ENCODE measurements around the gene GRP. TPM values are rescaled to one million over a fixed set of nuclear protein-coding genes. Genes with fewer than 3 reads are reported as not detected.

Gene GRP
- total RNA-seq, 4 donors from 2014 or later, result not detected

DNA sequence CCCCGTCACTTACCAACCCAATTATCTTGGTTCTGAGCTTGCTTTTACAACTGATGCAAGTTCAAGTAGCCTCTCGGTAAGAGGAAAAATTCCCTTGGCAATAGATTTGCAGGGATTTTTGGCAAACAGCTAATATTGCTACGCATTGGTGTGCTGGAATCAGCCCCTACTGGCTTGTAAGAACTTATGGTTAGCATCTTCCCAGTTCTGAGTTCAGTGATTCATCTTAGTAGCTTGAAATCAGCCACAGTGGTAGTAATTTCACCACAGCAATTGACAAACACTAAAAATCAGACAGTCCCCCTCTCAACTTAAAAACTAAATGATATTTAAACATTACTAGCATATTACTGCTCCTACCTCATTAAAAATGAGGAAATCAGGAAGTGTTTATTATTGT is 59.2 kb downstream of the GRP start:
- intact Hi-C loops (cut with DNase I; ENCODE audit: low total_unique reads), result no loop called here
- WGBS, 2 donors, result 49% methylated on average over 3 of the region's 3 CpGs
- TF ChIP-seq, protein P1, sequence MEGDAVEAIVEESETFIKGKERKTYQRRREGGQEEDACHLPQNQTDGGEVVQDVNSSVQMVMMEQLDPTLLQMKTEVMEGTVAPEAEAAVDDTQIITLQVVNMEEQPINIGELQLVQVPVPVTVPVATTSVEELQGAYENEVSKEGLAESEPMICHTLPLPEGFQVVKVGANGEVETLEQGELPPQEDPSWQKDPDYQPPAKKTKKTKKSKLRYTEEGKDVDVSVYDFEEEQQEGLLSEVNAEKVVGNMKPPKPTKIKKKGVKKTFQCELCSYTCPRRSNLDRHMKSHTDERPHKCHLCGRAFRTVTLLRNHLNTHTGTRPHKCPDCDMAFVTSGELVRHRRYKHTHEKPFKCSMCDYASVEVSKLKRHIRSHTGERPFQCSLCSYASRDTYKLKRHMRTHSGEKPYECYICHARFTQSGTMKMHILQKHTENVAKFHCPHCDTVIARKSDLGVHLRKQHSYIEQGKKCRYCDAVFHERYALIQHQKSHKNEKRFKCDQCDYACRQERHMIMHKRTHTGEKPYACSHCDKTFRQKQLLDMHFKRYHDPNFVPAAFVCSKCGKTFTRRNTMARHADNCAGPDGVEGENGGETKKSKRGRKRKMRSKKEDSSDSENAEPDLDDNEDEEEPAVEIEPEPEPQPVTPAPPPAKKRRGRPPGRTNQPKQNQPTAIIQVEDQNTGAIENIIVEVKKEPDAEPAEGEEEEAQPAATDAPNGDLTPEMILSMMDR (IDR thresholded peaks at IDR 0.05), result no peak
- TF ChIP-seq POLR2A (IDR thresholded peaks at IDR 0.05), result no peak
- no peak overlapping the region for H3K4me3 ChIP-seq (ENCODE audit: low read depth, poor library complexity, severe bottlenecking)
- DNase-seq (ENCODE audit: low spot score in 2 of 2), result no peak

DNA sequence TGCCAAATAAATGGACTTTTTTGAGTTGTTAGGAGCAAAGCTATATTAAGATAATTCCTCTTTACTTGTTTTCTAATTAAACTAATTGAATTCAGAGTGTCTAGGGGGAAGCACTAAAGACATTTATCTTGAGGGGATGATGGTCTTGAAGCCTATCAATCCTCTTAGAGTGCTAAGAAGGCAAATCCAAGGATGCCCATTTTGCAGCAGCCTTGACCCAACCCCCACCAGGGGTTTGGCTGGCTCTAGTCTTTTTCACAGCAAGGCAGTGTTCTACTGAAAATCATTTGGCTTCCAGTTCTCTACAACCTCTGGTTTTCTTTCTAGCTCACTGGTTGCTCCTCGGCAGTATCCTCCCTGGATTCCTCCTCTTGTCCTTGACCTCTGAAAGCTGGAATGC is 59.8 kb downstream of the GRP start:
- intact Hi-C loops (cut with DNase I; ENCODE audit: low total_unique reads), result no loop called here

More for the DNA sequence above, 59.8 kb downstream of the GRP start:
- no peak for TF ChIP-seq POLR2A (IDR thresholded peaks at IDR 0.05)
- TF ChIP-seq, protein P1 (IDR thresholded peaks at IDR 0.05), result no peak
- no peak for DNase-seq (ENCODE audit: low spot score in 2 of 2)
- WGBS, 2 donors, result 62 to 82% methylated on average over 1 of the region's 1 CpG
- H3K4me3 ChIP-seq (ENCODE audit: low read depth, poor library complexity, severe bottlenecking), result no peak overlapping the region

Other genes starting within 250 kb of the GRP start
- gene SEC11C, start 80.3 kb upstream of the GRP start, total RNA-seq, result 10 to 100 TPM; 19.5 to 46.9 (median 28.6) TPM
- under 1 TPM in 2 of 4 donors, not detected in 2; 0.07 to 0.38 TPM for gene RAX, start 53.3 kb downstream of the GRP start, total RNA-seq
- gene CPLX4, start 98.5 kb downstream of the GRP start, total RNA-seq, result not detected
- gene LMAN1, start 139.1 kb downstream of the GRP start, total RNA-seq, result 10 to 100 TPM; 26.0 to 55.7 (median 36.4) TPM